ENCODE results near the gene ERC2. TPM values are rescaled to one million over a fixed set of nuclear protein-coding genes. Genes with fewer than 3 reads are reported as not detected.
A peak's percentile ranks its signal among the peaks of the same experiment; 100 is the strongest.
"Not testable (repeated sequence)": the region's sequence is repeated elsewhere in the genome, so short reads cannot be mapped to it uniquely, and the experiment has no call there.

The ERC2 gene
- total RNA-seq, 1 donor from 2014 or later: 6.2 TPM

DNA sequence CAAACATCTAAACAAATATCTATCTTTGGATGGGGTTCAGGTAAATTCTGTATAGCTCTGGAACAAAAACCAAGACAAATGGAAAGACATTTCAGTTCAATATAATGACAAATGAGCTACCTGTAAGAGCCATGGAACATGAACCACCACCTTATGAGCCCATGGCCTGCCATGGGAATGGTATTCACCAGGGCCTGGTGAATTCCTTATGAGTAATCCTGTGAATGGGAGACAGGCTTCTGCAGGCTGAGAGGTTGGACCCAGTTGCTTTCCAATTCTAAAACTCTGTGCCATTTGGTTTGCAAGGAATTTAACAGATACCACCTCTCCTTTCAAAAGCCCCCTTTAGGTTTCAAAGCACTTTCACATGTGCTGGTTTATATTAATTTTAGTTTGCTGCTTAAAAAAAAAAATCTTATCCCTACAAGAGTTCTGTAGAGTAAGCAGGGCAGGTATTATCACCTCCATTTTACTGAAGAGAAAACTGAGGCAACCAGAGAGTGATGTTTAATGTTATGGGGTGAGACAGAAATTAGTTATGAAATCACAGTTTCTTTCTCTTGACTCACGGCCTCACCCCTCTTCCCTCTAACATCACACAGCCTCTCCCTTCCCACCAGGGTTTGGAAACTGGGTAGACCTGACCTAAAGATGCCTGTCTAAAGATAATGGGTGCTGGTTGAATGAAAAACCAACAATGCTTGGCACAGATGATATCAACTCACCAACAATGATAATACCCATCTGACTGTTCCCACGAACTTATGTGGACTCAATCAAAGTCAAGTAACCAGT is 583.6 kb downstream of the ERC2 start:
- peak; percentile 10 for DNase-seq (ENCODE audit: low read depth)

DNA sequence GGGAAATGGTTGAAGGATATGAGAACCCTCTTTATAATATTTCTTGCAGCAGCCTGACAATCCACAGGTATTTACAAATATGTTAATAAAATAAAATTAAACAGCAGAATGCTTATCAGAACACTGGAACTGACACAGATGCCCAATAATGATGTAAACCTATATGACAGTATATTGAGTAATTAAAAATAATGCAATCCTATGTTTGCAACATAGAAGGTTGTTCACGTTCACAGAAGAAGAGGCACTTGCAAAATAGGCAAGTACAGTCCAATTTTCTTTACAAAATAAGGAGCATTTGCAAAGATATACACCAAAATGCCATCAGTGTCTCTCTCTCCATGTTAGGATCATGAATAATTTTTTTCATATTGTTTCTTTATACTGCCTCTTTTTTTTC is 584.2 kb downstream of the ERC2 start:
- DNase-seq (ENCODE audit: low read depth): no peak

DNA sequence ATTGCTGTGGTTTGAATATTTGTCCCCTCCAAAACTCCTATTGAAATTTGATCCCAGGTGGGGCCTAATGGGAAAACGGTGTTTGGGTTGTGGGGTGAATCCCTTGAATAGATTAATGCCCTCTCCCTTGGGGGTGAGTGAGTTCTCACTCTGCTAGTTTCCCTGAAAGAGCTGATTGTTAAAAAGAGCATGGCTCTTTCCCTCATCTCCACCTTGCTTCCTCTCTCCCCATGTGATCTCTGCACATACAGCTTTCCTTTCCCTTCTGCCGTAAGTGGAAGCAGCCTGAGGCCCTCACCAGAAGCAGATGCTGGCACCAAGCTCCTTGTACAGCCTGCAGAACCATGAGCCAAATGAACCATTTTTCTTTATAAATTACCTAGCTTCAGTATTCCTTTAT is 586.3 kb downstream of the ERC2 start:
- DNase-seq (ENCODE audit: low read depth): no peak

- DNase-seq (ENCODE audit: low read depth): peak; percentile 50
These were observed 587.9 kb downstream of the ERC2 start for GRCh38 chr3:55880357-55880756.

DNA sequence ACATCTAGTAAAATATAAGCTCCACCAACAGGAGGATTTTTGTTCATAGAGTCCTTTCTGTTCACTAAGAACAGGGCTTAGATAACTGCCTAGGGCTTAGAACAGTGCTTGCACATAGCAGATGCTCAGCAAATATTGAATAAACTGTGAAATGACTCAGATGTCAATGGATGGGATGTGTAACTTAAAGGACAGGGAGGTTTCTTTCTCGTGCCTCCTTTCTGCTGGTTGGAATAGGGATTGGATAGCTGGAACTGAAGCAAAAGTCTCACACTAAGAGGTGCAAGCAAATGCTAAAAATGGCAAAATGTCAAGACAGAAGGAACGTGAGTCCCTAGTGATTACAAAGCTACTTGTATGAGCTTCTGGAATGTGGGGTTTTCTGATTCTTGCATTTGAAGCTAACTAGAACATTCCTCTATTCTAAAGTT is 588.4 kb downstream of the ERC2 start:
- DNase-seq (ENCODE audit: low read depth): peak; percentile 56

DNA sequence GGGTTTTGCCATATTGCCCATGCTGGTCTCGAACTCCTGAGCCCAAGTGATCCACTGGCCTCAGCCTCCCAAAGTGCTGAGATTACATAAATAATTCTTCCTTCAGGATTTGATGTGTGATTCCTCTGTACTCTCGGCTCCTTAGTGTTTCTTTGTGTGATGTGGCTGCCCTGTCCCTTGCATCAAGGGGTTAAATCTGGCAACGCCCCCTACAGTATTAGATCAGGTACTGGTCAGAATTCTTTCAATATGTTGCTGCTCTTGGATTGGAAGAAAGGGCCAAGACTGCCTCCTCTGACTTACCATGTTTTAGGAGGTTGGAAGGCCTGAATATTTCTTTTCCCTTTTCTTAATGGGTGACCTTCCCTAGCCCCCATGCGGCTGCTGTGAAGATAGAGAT is 590.6 kb downstream of the ERC2 start:
- no peak for DNase-seq (ENCODE audit: low read depth)

GRCh38 chr3:55876560-55876959 is 591.7 kb downstream of the ERC2 start:
- no peak for DNase-seq (ENCODE audit: low read depth)

- DNase-seq (ENCODE audit: low read depth): no peak
These were observed 593.2 kb downstream of the ERC2 start for GRCh38 chr3:55875113-55875512.

DNA sequence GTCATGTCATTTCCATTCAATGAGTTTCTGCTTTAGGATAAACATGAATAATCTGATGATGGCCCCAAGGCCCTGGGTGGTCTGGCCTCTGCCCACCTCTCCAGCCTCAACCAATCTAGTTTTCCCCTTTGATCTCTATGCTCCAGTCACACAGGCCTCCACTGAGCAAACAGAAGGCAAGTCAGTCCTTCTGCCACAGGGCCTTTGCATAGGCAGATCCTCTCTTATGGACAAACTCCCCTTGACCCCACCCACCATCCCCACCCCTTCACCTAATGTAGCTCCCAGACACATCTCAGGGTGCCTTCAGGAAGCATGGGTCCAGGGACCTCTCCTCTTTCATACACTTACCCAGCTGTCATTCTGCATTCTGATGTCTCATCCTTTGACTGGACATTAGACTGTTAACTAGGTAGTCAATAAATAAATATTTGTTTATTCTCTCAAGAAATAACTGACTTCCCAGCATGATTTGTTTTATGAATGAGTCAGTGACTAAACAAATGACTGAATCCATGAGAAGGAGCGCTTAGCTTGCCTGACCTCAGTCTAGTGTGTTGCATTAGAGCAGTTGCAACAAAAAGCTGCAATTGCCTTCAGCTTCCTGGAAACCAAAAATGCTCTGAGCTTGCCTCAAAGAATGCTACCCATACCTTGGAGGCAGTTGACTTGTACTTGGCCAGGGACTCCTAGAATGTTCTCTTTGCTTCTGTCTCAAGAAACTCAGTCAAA is 594.6 kb downstream of the ERC2 start:
- DNase-seq (ENCODE audit: low read depth): peak; percentile 72

GRCh38 chr3:55870594-55870993 is 597.7 kb downstream of the ERC2 start:
- DNase-seq (ENCODE audit: low read depth): no peak

- DNase-seq (ENCODE audit: low read depth): no peak
These were observed 599.9 kb downstream of the ERC2 start for GRCh38 chr3:55868347-55868746.

DNA sequence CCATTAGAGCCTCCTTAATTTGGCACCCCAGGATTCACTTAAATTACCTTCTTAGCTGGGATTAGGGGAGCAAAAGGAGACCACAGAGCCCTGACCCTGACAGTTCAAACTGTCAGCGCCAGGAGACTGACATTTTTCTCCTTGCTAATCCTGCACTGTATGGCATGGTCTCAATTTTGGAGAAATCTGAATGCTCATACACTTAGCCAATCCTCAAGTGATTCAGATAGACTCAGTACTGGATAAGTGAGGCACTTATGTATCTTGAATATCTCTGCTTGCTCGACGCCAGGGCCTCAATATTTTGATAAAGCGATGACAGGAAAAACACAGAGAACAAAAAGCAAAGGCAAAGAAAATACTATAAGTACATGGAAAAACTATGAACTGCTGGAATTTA is 605.2 kb downstream of the ERC2 start:
- DNase-seq (ENCODE audit: low read depth): no peak

- DNase-seq (ENCODE audit: low read depth): no peak
These were observed 608.1 kb downstream of the ERC2 start for GRCh38 chr3:55860049-55860721.

- DNase-seq (ENCODE audit: low read depth): no peak
These were observed 609.0 kb downstream of the ERC2 start for GRCh38 chr3:55859305-55859704.

DNA sequence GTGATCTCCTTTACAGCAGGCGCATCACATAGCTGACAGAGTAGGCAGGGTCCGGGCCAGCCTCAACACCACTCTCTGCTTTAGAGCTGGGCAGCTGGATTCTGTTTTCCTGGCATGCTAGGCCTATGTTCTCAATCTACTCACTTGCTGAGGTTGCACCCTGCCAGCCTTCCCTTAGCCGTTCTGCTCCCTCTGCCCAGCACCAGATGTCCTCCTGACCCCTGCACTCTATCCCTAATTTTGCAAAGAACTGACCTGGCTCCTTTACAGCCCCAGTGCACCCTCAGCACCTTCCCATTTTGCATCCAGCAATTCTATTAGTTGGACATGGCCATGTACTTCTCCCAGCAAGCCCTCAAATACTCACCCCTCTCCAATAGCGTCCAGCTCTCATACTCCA is 609.5 kb downstream of the ERC2 start:
- DNase-seq (ENCODE audit: low read depth): no peak

GRCh38 chr3:55858302-55858701 is 610.0 kb downstream of the ERC2 start:
- DNase-seq (ENCODE audit: low read depth): no peak

- DNase-seq (ENCODE audit: low read depth): no peak
These were observed 610.6 kb downstream of the ERC2 start for GRCh38 chr3:55857633-55858032.

DNA sequence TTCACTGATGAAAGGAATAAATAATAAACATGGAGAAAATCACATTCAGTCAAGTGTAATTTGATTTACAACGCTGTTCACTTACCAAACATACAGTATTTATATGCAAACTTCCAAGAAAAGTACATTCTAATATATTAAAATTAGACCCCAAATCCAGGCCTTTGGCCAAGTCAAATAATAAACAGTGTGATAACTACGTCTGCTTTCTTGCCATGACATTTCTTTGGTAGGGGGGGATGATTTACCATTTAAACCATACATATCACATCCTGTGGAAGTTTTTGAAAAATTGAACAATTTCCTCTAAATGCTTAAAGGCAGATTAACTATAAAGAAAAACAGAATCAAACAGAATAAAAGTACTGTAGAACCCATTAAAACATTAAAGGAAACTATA is 613.0 kb downstream of the ERC2 start:
- no peak for DNase-seq (ENCODE audit: low read depth)

GRCh38 chr3:55854494-55854893 is 613.8 kb downstream of the ERC2 start:
- no peak for DNase-seq (ENCODE audit: low read depth)

DNA sequence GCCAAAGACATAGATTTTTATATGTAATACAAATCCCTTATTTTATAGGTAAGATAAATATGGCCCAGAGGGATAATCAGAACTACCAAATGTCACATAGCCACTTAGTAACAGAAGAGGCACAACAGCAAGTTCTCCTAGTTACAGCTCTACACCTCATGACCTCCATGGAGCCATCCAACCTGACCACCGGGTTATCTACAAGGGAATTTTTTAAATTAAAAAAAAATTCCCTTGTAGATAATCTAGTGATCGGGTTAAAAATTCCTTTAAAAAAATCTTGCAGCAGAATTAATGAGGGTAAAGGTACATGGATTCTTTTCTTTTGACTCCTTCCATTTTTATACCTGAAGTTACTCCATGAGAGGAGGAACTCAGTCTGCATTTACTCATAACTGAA is 615.9 kb downstream of the ERC2 start:
- no peak for DNase-seq (ENCODE audit: low read depth)

DNA sequence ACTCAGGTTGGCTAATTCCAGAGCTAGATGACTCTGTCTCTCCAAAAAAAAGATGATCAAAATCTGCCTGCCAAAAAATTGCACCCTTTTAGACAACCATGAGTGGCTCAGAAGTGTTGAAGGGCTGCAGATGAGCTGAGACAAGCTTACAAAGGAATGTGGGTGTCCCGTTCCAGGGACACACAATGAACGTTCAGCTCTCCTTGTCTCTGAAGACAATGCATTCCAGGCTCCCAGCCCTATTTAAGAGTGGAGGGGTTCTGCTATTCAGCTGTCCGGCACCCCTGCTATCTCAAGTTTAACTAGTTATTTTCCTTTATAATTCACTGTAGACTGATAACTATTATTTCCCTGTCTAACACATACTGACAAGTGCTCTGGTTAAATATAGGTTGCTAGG is 626.1 kb downstream of the ERC2 start:
- no peak for DNase-seq (ENCODE audit: low read depth)

DNA sequence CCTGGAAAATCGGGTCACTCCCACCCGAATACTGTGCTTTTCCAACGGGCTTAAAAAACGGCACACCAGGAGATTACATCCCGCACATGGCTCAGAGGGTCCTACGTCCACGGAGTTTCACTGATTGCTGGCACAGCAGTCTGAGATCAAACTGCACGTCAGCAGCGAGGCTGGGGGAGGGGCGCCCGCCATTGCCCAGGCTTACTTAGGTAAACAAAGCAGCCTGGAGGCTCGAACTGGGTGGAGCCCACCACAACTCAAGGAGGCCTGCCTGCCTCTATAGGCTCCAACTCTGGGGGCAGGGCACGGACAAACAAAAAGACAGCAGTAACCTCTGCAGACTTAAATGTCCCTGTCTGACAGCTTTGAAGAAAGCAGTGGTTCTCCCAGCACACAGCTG is 636.4 kb downstream of the ERC2 start:
- DNase-seq (ENCODE audit: low read depth): not testable (repeated sequence)

DNA sequence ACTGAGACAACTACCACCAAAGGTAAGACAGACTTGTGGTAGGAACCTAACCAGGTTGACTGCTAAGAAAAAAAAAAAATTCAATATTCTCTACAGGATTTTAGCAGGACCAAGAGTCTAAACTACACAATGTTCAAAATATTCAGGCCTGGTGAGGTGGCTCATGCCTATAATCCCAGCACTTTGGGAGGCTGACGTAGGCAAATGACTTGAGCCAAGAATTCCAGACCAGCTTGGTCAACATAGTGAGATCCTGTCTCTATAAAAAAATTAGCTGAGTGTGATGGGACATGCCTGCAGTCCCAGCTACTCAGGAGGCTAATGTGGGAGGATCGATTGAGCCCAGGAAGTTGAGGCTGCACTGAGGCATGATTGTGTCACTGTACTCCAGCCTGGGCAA is 639.6 kb downstream of the ERC2 start:
- no peak for DNase-seq (ENCODE audit: low read depth)
